ENCODE measurements around the gene NOS1AP.

NOS1AP gene

DNA sequence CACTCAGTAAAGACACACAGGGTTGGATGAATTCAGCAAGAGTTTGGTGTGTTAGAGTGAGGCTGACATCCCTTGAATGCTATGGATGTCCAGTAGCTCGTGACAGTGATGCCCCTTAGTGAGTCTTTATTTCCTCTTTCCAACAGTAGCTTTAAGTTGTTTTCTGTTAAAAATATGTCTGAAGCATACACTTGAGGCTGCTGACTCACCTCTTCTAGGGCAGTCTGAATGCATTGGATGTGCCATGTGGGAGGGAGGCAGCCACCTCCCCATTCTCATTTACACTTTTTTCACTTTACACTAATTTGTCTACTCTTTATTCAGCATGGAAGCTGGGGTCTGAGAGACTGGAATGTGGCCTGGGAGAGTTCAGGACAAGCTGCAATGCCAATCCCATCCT is 17.6 kb downstream of the NOS1AP start:
- H3K4me3 ChIP-seq (ENCODE audit: low read depth, low read length, poor library complexity, severe bottlenecking): no peak overlapping the region
- H3F3A ChIP-seq (ENCODE audit: insufficient read depth, low read length): no peaks in the 10 kb centered on the region
- H3K27me3 ChIP-seq (ENCODE audit: insufficient read depth, low read length): no peaks in the 10 kb centered on the region
- no peaks in the 10 kb centered on the region for H4K20me1 ChIP-seq (ENCODE audit: insufficient read depth, low read length)
- no peaks in the 10 kb centered on the region for H3K9me3 ChIP-seq (ENCODE audit: low read length)
- H3K9ac ChIP-seq (ENCODE audit: low read length): no peak overlapping the region
- no peaks in the 10 kb centered on the region for H3K79me2 ChIP-seq (ENCODE audit: insufficient read depth, low read length)
- no peaks in the 10 kb centered on the region for H3K9me2 ChIP-seq (ENCODE audit: low read depth, low read length)
- no peak for TF ChIP-seq EZH2 (IDR thresholded peaks at IDR 0.05; ENCODE audit: borderline replicate concordance, low read length)
- TF ChIP-seq, protein P1, sequence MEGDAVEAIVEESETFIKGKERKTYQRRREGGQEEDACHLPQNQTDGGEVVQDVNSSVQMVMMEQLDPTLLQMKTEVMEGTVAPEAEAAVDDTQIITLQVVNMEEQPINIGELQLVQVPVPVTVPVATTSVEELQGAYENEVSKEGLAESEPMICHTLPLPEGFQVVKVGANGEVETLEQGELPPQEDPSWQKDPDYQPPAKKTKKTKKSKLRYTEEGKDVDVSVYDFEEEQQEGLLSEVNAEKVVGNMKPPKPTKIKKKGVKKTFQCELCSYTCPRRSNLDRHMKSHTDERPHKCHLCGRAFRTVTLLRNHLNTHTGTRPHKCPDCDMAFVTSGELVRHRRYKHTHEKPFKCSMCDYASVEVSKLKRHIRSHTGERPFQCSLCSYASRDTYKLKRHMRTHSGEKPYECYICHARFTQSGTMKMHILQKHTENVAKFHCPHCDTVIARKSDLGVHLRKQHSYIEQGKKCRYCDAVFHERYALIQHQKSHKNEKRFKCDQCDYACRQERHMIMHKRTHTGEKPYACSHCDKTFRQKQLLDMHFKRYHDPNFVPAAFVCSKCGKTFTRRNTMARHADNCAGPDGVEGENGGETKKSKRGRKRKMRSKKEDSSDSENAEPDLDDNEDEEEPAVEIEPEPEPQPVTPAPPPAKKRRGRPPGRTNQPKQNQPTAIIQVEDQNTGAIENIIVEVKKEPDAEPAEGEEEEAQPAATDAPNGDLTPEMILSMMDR (IDR thresholded peaks at IDR 0.05; ENCODE audit: low read length): no peak
- H3K36me3 ChIP-seq (ENCODE audit: insufficient read depth, low read length): no peaks in the 10 kb centered on the region
- H3K4me1 ChIP-seq (ENCODE audit: insufficient read depth, low read length, severe bottlenecking): no peaks in the 10 kb centered on the region
- H3K4me2 ChIP-seq (ENCODE audit: low read length): no peak overlapping the region
- H3K27ac ChIP-seq (ENCODE audit: low read depth, low read length, poor library complexity, severe bottlenecking): no peak overlapping the region
- H2AFZ ChIP-seq (ENCODE audit: low read length): no peak overlapping the region

DNA sequence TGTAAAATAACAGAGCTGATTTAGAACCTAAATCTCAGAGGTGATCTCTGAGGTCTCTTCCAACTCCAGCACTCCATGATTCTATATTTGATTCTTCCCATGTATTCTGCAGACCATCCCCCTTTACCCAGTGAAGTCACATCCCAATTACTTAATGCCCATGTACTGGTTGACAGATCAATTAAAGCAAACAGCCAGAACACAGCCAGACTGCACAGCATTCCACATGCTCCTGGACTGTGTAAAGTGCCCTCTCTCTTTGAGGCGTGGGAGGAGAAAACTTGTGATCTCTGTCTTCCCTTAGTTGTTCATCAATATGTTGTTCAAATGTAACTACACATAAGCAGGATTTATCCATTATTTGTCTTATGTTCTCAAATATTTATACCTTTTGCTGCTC is 18.1 kb downstream of the NOS1AP start:
- Histone ChIP-seq H3K9me3 (ENCODE audit: low read length) (no peaks in the 10 kb centered on the region), H4K20me1 (ENCODE audit: insufficient read depth, low read length) (no peaks in the 10 kb centered on the region), H3K79me2 (ENCODE audit: insufficient read depth, low read length) (no peaks in the 10 kb centered on the region), H3K9ac (ENCODE audit: low read length) (no peak overlapping the region), H3K4me2 (ENCODE audit: low read length) (no peak overlapping the region), H3K27ac (ENCODE audit: low read depth, low read length, poor library complexity, severe bottlenecking) (no peak overlapping the region), H3K36me3 (ENCODE audit: insufficient read depth, low read length) (no peaks in the 10 kb centered on the region), H3K27me3 (ENCODE audit: insufficient read depth, low read length) (no peaks in the 10 kb centered on the region), H3K9me2 (ENCODE audit: low read depth, low read length) (no peaks in the 10 kb centered on the region), H2AFZ (ENCODE audit: low read length) (no peak overlapping the region), H3K4me3 (ENCODE audit: low read depth, low read length, poor library complexity, severe bottlenecking) (no peak overlapping the region), H3K4me1 (ENCODE audit: insufficient read depth, low read length, severe bottlenecking) (no peaks in the 10 kb centered on the region), H3F3A (ENCODE audit: insufficient read depth, low read length) (no peaks in the 10 kb centered on the region)
- TF ChIP-seq, protein P1 (IDR thresholded peaks at IDR 0.05; ENCODE audit: low read length): no peak
- TF ChIP-seq EZH2 (IDR thresholded peaks at IDR 0.05; ENCODE audit: borderline replicate concordance, low read length): no peak

DNA sequence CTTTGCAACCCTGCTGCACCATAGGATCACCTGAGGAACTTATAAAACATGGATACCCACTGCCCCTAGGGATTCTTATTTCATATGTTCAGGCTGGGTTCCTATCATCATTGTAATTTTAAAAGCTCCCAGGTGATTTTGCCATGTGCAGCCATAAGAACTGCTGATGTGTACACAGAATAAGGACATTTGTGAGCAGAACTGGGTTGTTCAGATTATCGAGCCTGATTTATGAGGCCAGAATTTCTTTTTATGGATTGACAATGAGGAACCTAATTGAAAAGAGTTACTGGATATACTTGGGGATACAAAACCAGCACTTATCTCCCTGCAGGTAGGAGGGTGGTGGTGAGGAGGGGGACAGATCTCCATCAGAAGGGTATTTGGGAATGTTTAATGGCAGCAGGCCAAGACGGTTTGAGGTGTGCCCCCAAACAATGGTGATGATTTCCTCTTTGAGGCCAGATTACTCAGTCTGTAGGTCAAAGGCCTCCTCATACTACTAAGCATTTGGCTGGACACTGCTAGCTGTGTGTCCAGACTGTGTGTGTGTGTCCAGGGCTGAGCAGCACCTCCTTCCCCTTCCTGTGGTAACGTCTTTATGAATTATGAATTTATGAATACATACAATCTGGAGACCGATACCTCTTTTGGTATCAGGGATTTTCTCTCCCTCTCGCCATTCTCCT is 18.9 kb downstream of the NOS1AP start:
- H3K4me1 ChIP-seq (ENCODE audit: insufficient read depth, low read length, severe bottlenecking): no peaks in the 10 kb centered on the region
- no peak overlapping the region for H3K27ac ChIP-seq (ENCODE audit: low read depth, low read length, poor library complexity, severe bottlenecking)
- no peaks in the 10 kb centered on the region for H3K36me3 ChIP-seq (ENCODE audit: insufficient read depth, low read length)
- H4K20me1 ChIP-seq (ENCODE audit: insufficient read depth, low read length): no peaks in the 10 kb centered on the region
- H3K79me2 ChIP-seq (ENCODE audit: insufficient read depth, low read length): no peaks in the 10 kb centered on the region
- H3K9me2 ChIP-seq (ENCODE audit: low read depth, low read length): no peaks in the 10 kb centered on the region
- no peaks in the 10 kb centered on the region for H3K27me3 ChIP-seq (ENCODE audit: insufficient read depth, low read length)
- H3K9me3 ChIP-seq (ENCODE audit: low read length): no peaks in the 10 kb centered on the region
- TF ChIP-seq, protein P1 (IDR thresholded peaks at IDR 0.05; ENCODE audit: low read length): no peak
- TF ChIP-seq EZH2 (IDR thresholded peaks at IDR 0.05; ENCODE audit: borderline replicate concordance, low read length): no peak
- H2AFZ ChIP-seq (ENCODE audit: low read length): no peak overlapping the region
- H3K4me3 ChIP-seq (ENCODE audit: low read depth, low read length, poor library complexity, severe bottlenecking): no peak overlapping the region
- H3K9ac ChIP-seq (ENCODE audit: low read length): no peak overlapping the region
- no peaks in the 10 kb centered on the region for H3F3A ChIP-seq (ENCODE audit: insufficient read depth, low read length)
- H3K4me2 ChIP-seq (ENCODE audit: low read length): no peak overlapping the region

All from OCI-LY1 (cell line).